Parathyroid adenoma (tissue), 2 donors: Measurements from ENCODE around the gene IL7R.

Experiments
- H2AFZ ChIP-seq: fragments of 300-600 bp; sonication (generic); one replicate; pipeline ENCODE4 v1.7.0; 2017; ENCODE audit warnings: antibody characterized with exemption, mild to moderate bottlenecking
- H3K27ac ChIP-seq: fragments of 300-600 bp; sonication (generic); one replicate; pipeline ENCODE4 v1.7.0; 2017
- H3K27me3 ChIP-seq: fragments of 300-600 bp; sonication (generic); one replicate; pipeline ENCODE4 v1.7.0; 2017; ENCODE audit warnings: low read length; ENCODE audit not compliant: control insufficient read depth, insufficient read depth
- H3K36me3 ChIP-seq: fragments of 300-600 bp; sonication (generic); one replicate; pipeline ENCODE4 v1.7.0; 2017; ENCODE audit warnings: low read length; ENCODE audit not compliant: control insufficient read depth, insufficient read depth
- H3K4me1 ChIP-seq: fragments of 300-600 bp; sonication (generic); one replicate; pipeline ENCODE4 v1.7.0; 2017; ENCODE audit warnings: control low read depth
- H3K4me2 ChIP-seq: fragments of 300-600 bp; sonication (generic); one replicate; pipeline ENCODE4 v1.7.0; 2017; ENCODE audit warnings: low read length
- H3K4me3 ChIP-seq: fragments of 300-600 bp; sonication (generic); one replicate; pipeline ENCODE4 v1.7.0; 2017; ENCODE audit warnings: low read depth, low read length
- H3K79me2 ChIP-seq: fragments of 300-600 bp; sonication (generic); one replicate; pipeline ENCODE4 v1.7.0; 2017; ENCODE audit warnings: control low read depth
- H3K9ac ChIP-seq: fragments of 300-600 bp; sonication (generic); one replicate; pipeline ENCODE4 v1.7.0; 2017; ENCODE audit warnings: mild to moderate bottlenecking
- H3K9me3 ChIP-seq: fragments of 300-600 bp; sonication (generic); one replicate; pipeline ENCODE4 v1.7.0; 2017; ENCODE audit warnings: low read length; ENCODE audit not compliant: control insufficient read depth
- CTCF ChIP-seq: fragments of 300-600 bp; sonication (generic); IDR thresholded peaks from one replicate; pipeline ENCODE4 v1.7.0; 2017; ENCODE audit warnings: antibody characterized with exemption, mild to moderate bottlenecking
- donor health status: primary hyperparathyroidism.

The IL7R gene

GRCh38 chr5:35847961-35848360, 8.7 kb upstream of the IL7R start:
- Histone ChIP-seq H2AFZ (no peak overlapping the region), H3K4me3 (no peak overlapping the region), H3K9ac (no peak overlapping the region), H3K36me3 (no peaks in the 10 kb centered on the region), H3K27me3 (no peaks in the 10 kb centered on the region), H3K4me2 (no peak overlapping the region), H3K27ac (no peak overlapping the region), H3K79me2 (no peaks in the 10 kb centered on the region), H3K9me3 (no peaks in the 10 kb centered on the region), H3K4me1 (no peaks in the 10 kb centered on the region)
- TF ChIP-seq CTCF: no peak

GRCh38 chr5:35849860-35850259, 6.8 kb upstream of the IL7R start:
- Histone ChIP-seq H3K9me3 (no peaks in the 10 kb centered on the region), H3K9ac (no peak overlapping the region), H3K4me3 (no peak overlapping the region), H3K79me2 (no peaks in the 10 kb centered on the region), H3K36me3 (no peaks in the 10 kb centered on the region), H2AFZ (no peak overlapping the region), H3K27me3 (no peaks in the 10 kb centered on the region), H3K27ac (no peak overlapping the region), H3K4me1 (peaks cover 10% of the 10 kb centered on the region), H3K4me2 (no peak overlapping the region)
- no peak for TF ChIP-seq CTCF

- Histone ChIP-seq H3K79me2 (no peaks in the 10 kb centered on the region), H3K4me2 (no peak overlapping the region), H3K27ac (no peak overlapping the region), H3K27me3 (no peaks in the 10 kb centered on the region), H3K9me3 (no peaks in the 10 kb centered on the region), H3K36me3 (no peaks in the 10 kb centered on the region), H3K4me3 (no peak overlapping the region), H2AFZ (no peak overlapping the region), H3K9ac (no peak overlapping the region), H3K4me1 (peaks cover 13% of the 10 kb centered on the region)
- TF ChIP-seq CTCF: no peak
These were observed 5.6 kb upstream of the IL7R start for GRCh38 chr5:35850967-35851680.

GRCh38 chr5:35852084-35852734, 4.5 kb upstream of the IL7R start:
- Histone ChIP-seq H3K4me3 (no peak overlapping the region), H3K9me3 (no peaks in the 10 kb centered on the region), H3K9ac (no peak overlapping the region), H3K79me2 (no peaks in the 10 kb centered on the region), H3K4me2 (no peak overlapping the region), H2AFZ (no peak overlapping the region), H3K27ac (no peak overlapping the region), H3K4me1 (peaks cover 13% of the 10 kb centered on the region), H3K36me3 (no peaks in the 10 kb centered on the region), H3K27me3 (no peaks in the 10 kb centered on the region)
- TF ChIP-seq CTCF: no peak

GRCh38 chr5:35852773-35853172, 3.9 kb upstream of the IL7R start:
- Histone ChIP-seq H3K36me3 (no peaks in the 10 kb centered on the region), H3K27me3 (no peaks in the 10 kb centered on the region), H3K79me2 (no peaks in the 10 kb centered on the region), H3K9ac (no peak overlapping the region), H3K9me3 (no peaks in the 10 kb centered on the region), H3K4me2 (no peak overlapping the region), H3K27ac (no peak overlapping the region), H3K4me3 (no peak overlapping the region), H2AFZ (no peak overlapping the region), H3K4me1 (peaks cover 13% of the 10 kb centered on the region)
- no peak for TF ChIP-seq CTCF
